Fibroblast of lung (primary cell): ENCODE data around the gene ATOH8. TPM values are rescaled to one million over a fixed set of nuclear protein-coding genes. Genes with fewer than 3 reads are reported as not detected.

Source experiments
- DNase-seq, 2 donors: peaks; one replicate each; pipeline versions ENCODE4 v3.0.0 to v3.0.0-alpha.2; 2010; ENCODE audit warnings: low read depth in 2 of 2
- H2AFZ ChIP-seq: 2 replicates; pipeline ENCODE4 v1.5.1; 2012; ENCODE audit warnings: low read length, control low read depth, inconsistent platforms
- H3K27ac ChIP-seq: 2 replicates; pipeline ENCODE4 v1.5.1; 2011; ENCODE audit warnings: low read length, control low read depth; ENCODE audit not compliant: insufficient read depth
- H3K27me3 ChIP-seq: 2 replicates; pipeline ENCODE4 v1.5.1; 2011; ENCODE audit warnings: mild to moderate bottlenecking, low read length; ENCODE audit not compliant: control insufficient read depth, insufficient read depth
- H3K36me3 ChIP-seq: 2 replicates; pipeline ENCODE4 v1.5.1; 2011; ENCODE audit warnings: low read length; ENCODE audit not compliant: control insufficient read depth, insufficient read depth
- H3K4me1 ChIP-seq: 2 replicates; pipeline ENCODE4 v1.5.1; 2011; ENCODE audit warnings: low read length; ENCODE audit not compliant: control insufficient read depth, insufficient read depth; ENCODE audit errors: extremely low read depth
- H3K4me2 ChIP-seq: 2 replicates; pipeline ENCODE4 v1.5.1; 2011; ENCODE audit warnings: low read length, control low read depth; ENCODE audit not compliant: insufficient read depth; ENCODE audit errors: extremely low read depth
- H3K4me3 ChIP-seq, 4 experiments: fragments of 200-600 bp in 1 of 4; sonication (generic) in 1 of 4; replicated peaks in 1 of 4; 2 replicates each; pipeline ENCODE4 v1.5.1; 2011 to 2016; ENCODE audit warnings: low read length in 4 of 4, low read depth in 3 of 4, mild to moderate bottlenecking in 3 of 4, control low read depth in 2 of 4, inconsistent platforms in 1 of 4, mixed read lengths in 1 of 4; ENCODE audit not compliant: insufficient read depth in 1 of 4; ENCODE audit errors: control extremely low read depth in 1 of 4
- H3K79me2 ChIP-seq: 2 replicates; pipeline ENCODE4 v1.5.1; 2012; ENCODE audit warnings: mild to moderate bottlenecking, low read length, inconsistent platforms; ENCODE audit not compliant: control insufficient read depth, insufficient read depth
- H3K9ac ChIP-seq: 2 replicates; pipeline ENCODE4 v1.5.1; 2011; ENCODE audit warnings: mild to moderate bottlenecking, low read length, control low read depth; ENCODE audit not compliant: insufficient read depth
- H3K9me3 ChIP-seq: 2 replicates; pipeline ENCODE4 v1.5.1; 2012; ENCODE audit warnings: low read depth, low read length; ENCODE audit not compliant: control insufficient read depth, insufficient read depth
- H4K20me1 ChIP-seq: 2 replicates; pipeline ENCODE4 v1.5.1; 2011; ENCODE audit warnings: low read length; ENCODE audit not compliant: control insufficient read depth, insufficient read depth; ENCODE audit errors: extremely low read depth
- EZH2 ChIP-seq: IDR thresholded peaks from 2 replicates; pipeline ENCODE4 v1.5.1; 2012; ENCODE audit warnings: low read length, control low read depth, mild to moderate bottlenecking; ENCODE audit errors: missing control alignments
- polyA plus RNA-seq, 2 donors: library from polyadenylated mRNA; depleted of rRNA in 1 of 2; stranded (reverse) in 1 of 2; unstranded in 1 of 2; fragments of >200 nt; gene quantifications; 2 replicates each; pipeline ENCODE4 v1.2.1, GENCODE V29; 2011 to 2012; ENCODE audit warnings: missing spikeins in 1 of 2
- total RNA-seq: library from RNA; depleted of rRNA; stranded (reverse); fragments of >200 nt; gene quantifications from 2 replicates; pipeline ENCODE4 v1.2.1, GENCODE V29; 2014
- TF ChIP-seq, protein P1 (sequence below), 2 donors: IDR thresholded peaks in 1 of 2; conservative IDR thresholded peaks in 1 of 2; 1 replicate in 1 of 2; 2 replicates in 1 of 2; pipeline ENCODE4 v1.5.1; 2011 to 2012; ENCODE audit warnings: low read length in 2 of 2, control low read depth in 1 of 2, inconsistent platforms in 1 of 2, low read depth in 1 of 2, mild to moderate bottlenecking in 1 of 2

ATOH8 gene
- total and polyA plus RNA-seq, 2 donors (not counting 1 experiment from before 2014, with no cell fraction given): 5.6 to 19.2 TPM

DNA sequence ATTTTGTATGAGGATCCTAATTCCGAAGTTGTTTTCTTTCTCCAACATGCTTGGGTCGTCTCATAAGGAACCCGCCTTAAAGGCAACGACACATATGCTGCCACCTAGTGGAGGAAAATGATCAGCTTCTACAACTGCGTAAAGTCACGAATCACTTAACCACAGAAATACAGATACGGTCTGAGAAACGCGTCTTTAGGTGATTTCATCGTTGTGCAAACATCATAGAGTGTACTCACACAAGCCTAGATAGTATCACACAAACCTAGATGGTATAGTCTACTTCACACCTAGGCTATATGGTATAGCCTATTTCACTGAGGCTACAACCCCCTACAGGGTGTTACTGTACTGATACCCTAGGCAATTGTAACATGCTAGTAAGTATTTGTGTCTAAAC lies 46.5 kb upstream of the ATOH8 start:
- Histone ChIP-seq H3K4me1 (peaks cover 17% of the 10 kb centered on the region), H3K36me3 (no peaks in the 10 kb centered on the region), H3K79me2 (no peaks in the 10 kb centered on the region), H3K9ac (no peak overlapping the region), H3K4me3 (no peak overlapping the region), H3K27ac (no peak overlapping the region), H2AFZ (no peak overlapping the region), H4K20me1 (no peaks in the 10 kb centered on the region), H3K9me3 (no peaks in the 10 kb centered on the region), H3K27me3 (no peaks in the 10 kb centered on the region), H3K4me2 (no peak overlapping the region)
- TF ChIP-seq, protein P1, sequence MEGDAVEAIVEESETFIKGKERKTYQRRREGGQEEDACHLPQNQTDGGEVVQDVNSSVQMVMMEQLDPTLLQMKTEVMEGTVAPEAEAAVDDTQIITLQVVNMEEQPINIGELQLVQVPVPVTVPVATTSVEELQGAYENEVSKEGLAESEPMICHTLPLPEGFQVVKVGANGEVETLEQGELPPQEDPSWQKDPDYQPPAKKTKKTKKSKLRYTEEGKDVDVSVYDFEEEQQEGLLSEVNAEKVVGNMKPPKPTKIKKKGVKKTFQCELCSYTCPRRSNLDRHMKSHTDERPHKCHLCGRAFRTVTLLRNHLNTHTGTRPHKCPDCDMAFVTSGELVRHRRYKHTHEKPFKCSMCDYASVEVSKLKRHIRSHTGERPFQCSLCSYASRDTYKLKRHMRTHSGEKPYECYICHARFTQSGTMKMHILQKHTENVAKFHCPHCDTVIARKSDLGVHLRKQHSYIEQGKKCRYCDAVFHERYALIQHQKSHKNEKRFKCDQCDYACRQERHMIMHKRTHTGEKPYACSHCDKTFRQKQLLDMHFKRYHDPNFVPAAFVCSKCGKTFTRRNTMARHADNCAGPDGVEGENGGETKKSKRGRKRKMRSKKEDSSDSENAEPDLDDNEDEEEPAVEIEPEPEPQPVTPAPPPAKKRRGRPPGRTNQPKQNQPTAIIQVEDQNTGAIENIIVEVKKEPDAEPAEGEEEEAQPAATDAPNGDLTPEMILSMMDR (conservative IDR thresholded peaks at IDR 0.05 in 1 of 2, IDR thresholded peaks at IDR 0.05 in 1 of 2; ENCODE audit: low read depth in 1 of 2, low read length in 2 of 2): peak; percentile 91 to 92
- no peak for TF ChIP-seq EZH2
- DNase-seq: peak; percentile 82 to 95

DNA sequence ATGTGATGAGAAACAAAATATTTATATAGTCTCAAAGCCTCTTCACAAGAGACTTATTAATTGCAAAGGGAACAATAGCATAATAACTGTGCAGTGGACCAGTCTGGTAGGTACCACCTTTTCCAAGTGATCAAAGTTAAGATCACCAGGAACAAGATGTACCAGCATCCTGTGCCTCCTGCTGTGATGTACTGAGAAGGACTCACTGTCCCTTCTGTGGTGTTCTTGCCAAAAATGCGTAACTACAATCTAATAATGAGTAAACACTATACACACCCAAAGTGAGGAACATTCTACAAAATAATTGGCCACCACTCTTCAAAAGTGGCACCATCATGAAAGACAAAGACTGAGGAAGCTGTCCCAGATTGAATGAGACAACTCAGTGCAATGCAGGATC lies 45.1 kb upstream of the ATOH8 start:
- H3K9me3 ChIP-seq: no peaks in the 10 kb centered on the region
- H3K4me3 ChIP-seq: no peak overlapping the region
- H4K20me1 ChIP-seq: no peaks in the 10 kb centered on the region
- peaks cover 13% of the 10 kb centered on the region for H3K4me1 ChIP-seq
- H3K79me2 ChIP-seq: no peaks in the 10 kb centered on the region
- no peak for DNase-seq
- no peaks in the 10 kb centered on the region for H3K36me3 ChIP-seq
- H3K27ac ChIP-seq: no peak overlapping the region
- no peak overlapping the region for H3K4me2 ChIP-seq
- TF ChIP-seq, protein P1 (conservative IDR thresholded peaks at IDR 0.05 in 1 of 2, IDR thresholded peaks at IDR 0.05 in 1 of 2; ENCODE audit: low read depth in 1 of 2, low read length in 2 of 2): no peak
- no peak for TF ChIP-seq EZH2
- H3K27me3 ChIP-seq: no peaks in the 10 kb centered on the region
- no peak overlapping the region for H3K9ac ChIP-seq
- no peak overlapping the region for H2AFZ ChIP-seq

DNA sequence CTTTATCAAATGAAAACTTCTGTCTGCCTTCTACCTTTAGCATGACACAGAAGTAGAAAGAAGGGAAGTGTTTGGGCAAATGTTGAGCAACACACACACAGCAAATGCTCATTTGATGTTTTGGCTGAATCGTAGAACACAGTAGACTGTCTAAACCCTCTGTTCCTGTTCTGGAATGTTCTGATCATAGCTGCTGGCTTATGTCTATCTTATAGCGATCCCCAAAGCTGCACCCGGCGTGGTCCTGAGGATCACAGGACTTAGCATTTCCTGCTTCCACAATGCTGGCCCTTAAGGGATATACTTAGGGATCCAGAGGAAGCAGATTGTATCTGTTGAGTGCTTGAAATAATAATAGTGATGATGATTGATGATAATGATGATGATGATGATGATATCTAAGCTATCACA lies 44.4 kb upstream of the ATOH8 start:
- Histone ChIP-seq H3K79me2 (no peaks in the 10 kb centered on the region), H3K4me3 (no peak overlapping the region), H3K9me3 (no peaks in the 10 kb centered on the region), H3K4me1 (peaks cover 13% of the 10 kb centered on the region), H3K9ac (no peak overlapping the region), H3K36me3 (no peaks in the 10 kb centered on the region), H3K27me3 (no peaks in the 10 kb centered on the region), H2AFZ (no peak overlapping the region), H3K27ac (no peak overlapping the region), H4K20me1 (no peaks in the 10 kb centered on the region), H3K4me2 (no peak overlapping the region)
- peak in 1 of 2 donors; percentile 27 for DNase-seq
- no peak for TF ChIP-seq EZH2
- TF ChIP-seq, protein P1 (conservative IDR thresholded peaks at IDR 0.05 in 1 of 2, IDR thresholded peaks at IDR 0.05 in 1 of 2; ENCODE audit: low read depth in 1 of 2, low read length in 2 of 2): no peak
